Measurements from ENCODE around the gene RXRA.

GRCh38 chr9:134326724-134327601 is 708 bp downstream of the RXRA start:
- TF ChIP-seq POLR2A (IDR thresholded peaks at IDR 0.05), result no peak
- no peak for TF ChIP-seq CTCF (IDR thresholded peaks at IDR 0.05)
- TF ChIP-seq EP300 (IDR thresholded peaks at IDR 0.05), result no peak
